BLaER1 treated with 17β-estradiol and CSF1 and Interleukin-3, amounts not matched to agents 10 nM and 100 nM (cell line): ENCODE data around the gene SOD1.

ENCODE experiments used
- H3K27ac ChIP-seq, 11 experiments: shearing (Covaris generic); formaldehyde crosslinking; 2 replicates each; pipeline ENCODE4 v1.8.1; 2022
- H3K27me3 ChIP-seq, 11 experiments: shearing (Covaris generic); formaldehyde crosslinking; 2 replicates each; pipeline ENCODE4 v1.8.1; 2022
- H3K36me3 ChIP-seq, 11 experiments: shearing (Covaris generic); formaldehyde crosslinking; 2 replicates each; pipeline ENCODE4 v1.8.1; 2022
- H3K4me1 ChIP-seq, 10 experiments: shearing (Covaris generic); formaldehyde crosslinking; 2 replicates each; pipeline ENCODE4 v1.8.1; 2022
- H3K4me2 ChIP-seq, 11 experiments: shearing (Covaris generic); formaldehyde crosslinking; 2 replicates each; pipeline ENCODE4 v1.8.1; 2022
- H3K4me3 ChIP-seq, 10 experiments: shearing (Covaris generic); formaldehyde crosslinking; 2 replicates each; pipeline ENCODE4 v1.8.1; 2022
- H3K9ac ChIP-seq, 11 experiments: shearing (Covaris generic); formaldehyde crosslinking; 2 replicates each; pipeline ENCODE4 v1.8.1; 2022
- H3K9me3 ChIP-seq, 11 experiments: shearing (Covaris generic); formaldehyde crosslinking; replicated peaks in 1 of 11; 2 replicates each; pipeline ENCODE4 v1.8.1; 2022
- H4K20me1 ChIP-seq, 11 experiments: shearing (Covaris generic); formaldehyde crosslinking; 2 replicates each; pipeline ENCODE4 v1.8.1; 2022
- Cebpa-rat ChIP-seq, 11 experiments: shearing (Covaris generic); IDR thresholded peaks; 2 replicates each; pipeline ENCODE4 v1.8.1; 2022

Gene SOD1

DNA sequence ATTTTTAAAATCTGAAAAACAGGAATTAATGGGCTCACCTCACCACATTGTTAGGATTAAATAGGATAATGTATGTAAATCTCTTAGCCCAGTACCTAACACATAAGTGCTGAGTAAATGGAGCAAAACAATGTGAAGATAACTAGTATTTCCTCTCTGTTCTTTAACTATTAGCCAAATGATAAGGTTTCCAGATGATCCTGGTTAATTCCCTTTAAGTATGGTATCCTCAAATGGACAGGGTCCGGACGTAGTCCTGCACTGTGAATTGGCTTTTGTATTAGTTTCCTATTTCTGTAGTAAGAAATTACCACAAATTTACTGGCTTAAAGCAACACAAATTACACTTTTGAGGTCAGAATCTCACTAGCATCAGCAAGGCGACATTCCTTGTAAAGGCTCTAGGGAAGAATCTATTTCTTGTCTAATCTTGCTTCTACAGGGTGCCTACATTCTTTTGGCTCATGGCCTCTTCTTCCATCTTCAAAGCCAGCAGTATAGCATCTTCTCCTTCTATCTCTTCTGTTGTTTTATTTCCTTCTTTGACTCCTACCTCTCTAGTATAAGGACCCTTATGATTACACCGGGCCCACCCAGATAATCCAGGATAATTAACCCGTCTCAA lies 55.4 kb downstream of the SOD1 start:
- Histone ChIP-seq H3K27ac (no peak overlapping the region), H3K27me3 (no peaks in the 10 kb centered on the region), H3K36me3 (peaks cover 0 to 18% (median 11%) of the 10 kb centered on the region in 11 experiments; a peak in 16 of 22 replicates), H3K4me3 (no peak overlapping the region), H3K9ac (no peak overlapping the region), H4K20me1 (peaks cover 95 to 100% (median 100%) of the 10 kb centered on the region in 11 experiments), H3K4me1 (peaks cover 0 to 41% (median 10%) of the 10 kb centered on the region in 10 experiments; a peak in 15 of 20 replicates), H3K9me3 (peaks cover 0 to 9% (median 0%) of the 10 kb centered on the region in 11 experiments; a peak in 2 of 22 replicates), H3K4me2 (peak overlapping the region in 1 of 11 experiments; percentile 39; a peak in 2 of 22 replicates)
- no peak for TF ChIP-seq Cebpa-rat (IDR thresholded peaks at IDR 0.05)

GRCh38 chr21:31716106-31716505 lies 56.6 kb downstream of the SOD1 start:
- no peak overlapping the region for H3K4me3 ChIP-seq
- H3K4me2 ChIP-seq, result peak overlapping the region in 1 of 11 experiments; percentile 28; a peak in 1 of 22 replicates
- H3K4me1 ChIP-seq, result peaks cover 0 to 37% (median 4%) of the 10 kb centered on the region in 10 experiments; a peak in 8 of 20 replicates
- H3K36me3 ChIP-seq, result peaks cover 0 to 28% (median 18%) of the 10 kb centered on the region in 11 experiments; a peak in 17 of 22 replicates
- no peak overlapping the region for H3K9ac ChIP-seq
- H3K27me3 ChIP-seq, result no peaks in the 10 kb centered on the region
- peak overlapping the region in 1 of 11 experiments; percentile 30; a peak in 2 of 22 replicates for H3K27ac ChIP-seq
- peaks cover 95 to 100% (median 100%) of the 10 kb centered on the region in 11 experiments for H4K20me1 ChIP-seq
- H3K9me3 ChIP-seq, result peaks cover 0 to 12% (median 0%) of the 10 kb centered on the region in 11 experiments; a peak in 4 of 22 replicates
- TF ChIP-seq Cebpa-rat (IDR thresholded peaks at IDR 0.05), result no peak
